Activated CD4-positive, alpha-beta T cell treated with anti-CD3 and anti-CD28 coated beads for 4 hours (primary cell): ENCODE measurements around the gene TUBB6.
A peak's percentile ranks its signal among the peaks of the same experiment; 100 is the strongest.

Experiments
- DNase-seq, 2 donors: peaks; one replicate each; pipeline ENCODE4 v3.0.0-alpha.2; 2020

TUBB6 gene

GRCh38 chr18:12315911-12316310, 7.9 kb downstream of the TUBB6 start:
- DNase-seq, result no peak

GRCh38 chr18:12317664-12318333, 9.8 kb downstream of the TUBB6 start:
- DNase-seq, result no peak

- no peak for DNase-seq
These were observed 10.3 kb downstream of the TUBB6 start for GRCh38 chr18:12318334-12318697.

GRCh38 chr18:12318857-12319256, 10.8 kb downstream of the TUBB6 start:
- DNase-seq, result no peak

GRCh38 chr18:12321333-12321732, 13.3 kb downstream of the TUBB6 start:
- no peak for DNase-seq

GRCh38 chr18:12324991-12325725, 17.1 kb downstream of the TUBB6 start:
- DNase-seq, result no peak

GRCh38 chr18:12325726-12326245, 17.7 kb downstream of the TUBB6 start:
- DNase-seq, result no peak

- DNase-seq, result no peak
These were observed 18.8 kb downstream of the TUBB6 start for GRCh38 chr18:12326711-12327460.

- DNase-seq, result peak; percentile 70 to 71
These were observed 19.6 kb downstream of the TUBB6 start for GRCh38 chr18:12327510-12328178.

GRCh38 chr18:12328179-12328823, 20.3 kb downstream of the TUBB6 start:
- no peak for DNase-seq

GRCh38 chr18:12329125-12329698, 21.2 kb downstream of the TUBB6 start:
- DNase-seq, result no peak

- no peak for DNase-seq
These were observed 22.7 kb downstream of the TUBB6 start for GRCh38 chr18:12330766-12331165.

GRCh38 chr18:12333506-12334290, 25.7 kb downstream of the TUBB6 start:
- DNase-seq, result no peak

- DNase-seq, result no peak
These were observed 26.3 kb downstream of the TUBB6 start for GRCh38 chr18:12334366-12334808.

GRCh38 chr18:12334863-12335262, 26.8 kb downstream of the TUBB6 start:
- DNase-seq, result no peak

- no peak for DNase-seq
These were observed 27.5 kb downstream of the TUBB6 start for GRCh38 chr18:12335503-12335902.

GRCh38 chr18:12336171-12336613, 28.2 kb downstream of the TUBB6 start:
- no peak for DNase-seq

- DNase-seq, result no peak
These were observed 28.8 kb downstream of the TUBB6 start for GRCh38 chr18:12336887-12337286.

GRCh38 chr18:12338382-12338781, 30.3 kb downstream of the TUBB6 start:
- no peak for DNase-seq

GRCh38 chr18:12340945-12341660, 33.1 kb downstream of the TUBB6 start:
- DNase-seq, result no peak
